ENCODE data around the gene C2orf15. TPM values are rescaled to one million over a fixed set of nuclear protein-coding genes. Genes with fewer than 3 reads are reported as not detected.

C2orf15 gene
- total and polyA plus RNA-seq, 2 of the 8 experiments (the other 6 are each of a cell fraction or from before 2014, with no cell fraction given), result 3.6 to 6.5 TPM

- Histone ChIP-seq H3K79me1 (ENCODE audit: low read depth, low read length) (no peaks in the 10 kb centered on the region), H3K23ac (ENCODE audit: insufficient read length) (no peak overlapping the region), H2BK12ac (ENCODE audit: low read depth, low read length) (no peak overlapping the region), H3K23me2 (ENCODE audit: low read depth, low read length) (peaks cover 9% of the 10 kb centered on the region), H4K91ac (replicated peaks; ENCODE audit: insufficient read length, low read length) (no peak overlapping the region), H2BK15ac (ENCODE audit: low read length) (no peak overlapping the region), H3K4me2 (ENCODE audit: insufficient read depth in 1 of 2, low read depth in 2 of 2, low read length in 2 of 2) (no peak overlapping the region), H3K4me1 (replicated peaks in 1 of 4; ENCODE audit: control insufficient read depth in 3 of 4, insufficient read depth in 4 of 4, low read length in 3 of 4) (no peaks in the 10 kb centered on the region; a peak in 3 of 7 replicates), H2BK120ac (replicated peaks; ENCODE audit: low read depth, low read length) (no peak overlapping the region), H3K79me2 (ENCODE audit: control insufficient read depth in 1 of 2, insufficient read depth in 2 of 2, low read length in 2 of 2) (peaks cover 0 to 5% of the 10 kb centered on the region in 2 experiments; a peak in 1 of 4 replicates), H2AK5ac (ENCODE audit: low read depth, low read length) (no peak overlapping the region), H3K27ac (ENCODE audit: low read depth, low read length) (no peak overlapping the region), H2AFZ (ENCODE audit: low read length) (no peak overlapping the region), H4K8ac (ENCODE audit: extremely low read depth, insufficient read depth, low read length) (no peak overlapping the region), H2BK5ac (ENCODE audit: low read depth, low read length) (no peak overlapping the region), H3K4ac (replicated peaks; ENCODE audit: insufficient read length, low read depth, low read length) (no peak overlapping the region), H2BK20ac (ENCODE audit: low read length) (no peak overlapping the region), H4K20me1 (replicated peaks in 1 of 2; ENCODE audit: control insufficient read depth in 1 of 2, insufficient read depth in 2 of 2, low read length in 2 of 2) (no peaks in the 10 kb centered on the region), H3K9me3 (ENCODE audit: insufficient read depth in 2 of 2, low read depth in 1 of 2, low read length in 1 of 2) (peaks cover 12 to 24% of the 10 kb centered on the region in 2 experiments; a peak in 3 of 4 replicates), H3K9ac (replicated peaks in 1 of 4; ENCODE audit: extremely low read depth in 1 of 4, low read depth in 3 of 4, low read length in 3 of 4) (no peak overlapping the region), H3K14ac (ENCODE audit: insufficient read length) (no peak overlapping the region), H3K4me3 (ENCODE audit: extremely low read depth in 1 of 4, insufficient read depth in 2 of 4, low read depth in 3 of 4, low read length in 4 of 4) (no peak overlapping the region), H4K5ac (ENCODE audit: insufficient read length, low read depth, low read length) (no peak overlapping the region), H3K27me3 (replicated peaks in 1 of 4; ENCODE audit: control insufficient read depth in 3 of 4, extremely low read depth in 1 of 4, insufficient read depth in 3 of 4, low read length in 3 of 4) (no peaks in the 10 kb centered on the region), H3K56ac (replicated peaks; ENCODE audit: insufficient read length, low read depth, low read length) (no peak overlapping the region), H3K18ac (ENCODE audit: extremely low read depth, low read length) (no peak overlapping the region), H3K36me3 (ENCODE audit: control insufficient read depth in 2 of 4, insufficient read depth in 4 of 4, low read length in 3 of 4) (no peaks in the 10 kb centered on the region; a peak in 1 of 8 replicates)
- ChIA-PET POLR2A (ENCODE audit: partially characterized antibody) (interaction anchor here (1.7 kb wide), 1 partner anchor 9 kb away, joined by 7 read pairs; no protein-coding TSS in a partner anchor), CTCF (ENCODE audit: partially characterized antibody) (interaction anchor here (0.6 kb wide), 1 partner anchor 759 kb away, joined by 3 read pairs; no protein-coding TSS in a partner anchor)
- WGBS, 2 experiments (ENCODE audit: extremely low coverage in 1 of 2, insufficient coverage in 1 of 2, insufficient read length in 1 of 2, insufficient replicate concordance in 2 of 2, low coverage in 1 of 2, low lambda C conversion rate in 2 of 2, missing lambda C conversion rate in 1 of 2), result 94% methylated on average over 4 of the region's 4 CpGs; no CpG with 5 or more reads in 1 of the 2 experiments
- no peak for FAIRE-seq
- TF ChIP-seq RAD21 (IDR thresholded peaks at IDR 0.05 in 1 of 2, conservative IDR thresholded peaks at IDR 0.05 in 1 of 2; ENCODE audit: low read depth in 2 of 2, low read length in 2 of 2) (no peak), NANOG (IDR thresholded peaks at IDR 0.05; ENCODE audit: insufficient read depth, low read depth, low read length, poor library complexity, severe bottlenecking) (no peak), SAP30 (IDR thresholded peaks at IDR 0.05; ENCODE audit: insufficient read depth, insufficient replicate concordance, low read length) (no peak)
- DNase-seq (ENCODE audit: low read depth in 1 of 2, low spot score in 2 of 2), result no peak
Measured at GRCh38 chr2:99139003-99139402, 2.5 kb upstream of the C2orf15 start.

All from H1 (cell line).